ENCODE data around the gene GNAI1.

Gene GNAI1

DNA sequence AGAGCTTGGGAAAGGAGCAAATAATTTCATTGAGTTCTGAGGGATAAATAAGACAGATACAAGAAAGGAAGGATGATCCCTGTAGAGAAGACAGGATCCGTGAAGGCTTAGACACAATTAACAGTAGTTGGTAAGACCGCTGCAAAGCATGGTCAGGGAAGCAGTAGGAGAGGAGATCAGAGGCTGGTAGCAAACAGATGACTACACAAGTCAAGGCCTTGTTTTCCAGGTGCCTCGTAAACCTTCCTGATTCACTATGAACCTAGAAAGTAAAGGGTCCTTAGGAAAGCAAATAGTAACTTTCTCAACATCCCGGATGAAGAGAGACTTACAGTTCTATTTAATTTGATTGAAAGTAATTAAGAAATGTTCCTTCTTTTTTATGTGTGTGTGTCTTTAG lies 118.6 kb downstream of the GNAI1 start:
- no peak for DNase-seq (ENCODE audit: low read depth in 2 of 2)

DNA sequence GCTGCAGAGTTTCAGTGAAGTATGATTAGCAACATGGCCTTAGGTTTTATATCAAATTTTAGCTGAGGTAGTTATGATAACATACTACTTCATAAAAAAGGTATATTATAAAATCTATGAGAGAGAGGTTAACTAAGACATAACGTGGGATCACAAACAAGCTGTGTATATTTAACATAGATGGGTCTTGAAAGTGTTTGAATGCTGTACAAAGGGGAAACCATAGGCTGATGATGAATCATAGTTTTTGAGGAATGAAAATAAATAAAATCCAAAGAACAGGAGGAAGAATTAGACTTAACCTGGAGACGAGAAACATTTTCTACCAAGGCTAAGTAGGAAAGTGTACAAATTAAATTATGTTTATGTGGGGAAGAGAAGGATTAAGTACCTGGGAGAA lies 119.0 kb downstream of the GNAI1 start:
- DNase-seq (ENCODE audit: low read depth in 2 of 2) = no peak

DNA sequence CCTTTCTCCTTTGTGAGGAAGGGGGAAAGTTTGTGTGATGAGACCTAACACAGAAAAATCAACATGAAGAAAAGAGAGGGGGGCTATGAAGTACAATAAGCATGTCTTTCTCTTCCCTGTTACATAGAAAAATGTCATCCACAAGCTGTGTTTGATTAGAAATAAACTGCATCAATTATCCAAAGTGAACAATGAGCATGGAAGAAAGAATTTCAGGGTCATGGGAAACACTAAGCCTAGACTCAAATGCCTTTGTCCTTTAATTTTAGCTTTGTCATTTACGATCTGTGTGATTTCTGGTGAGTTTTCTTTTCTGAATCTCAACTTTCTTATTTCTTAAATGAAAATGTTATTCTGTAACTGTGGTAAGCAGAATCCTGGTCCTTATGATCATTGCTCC lies 121.0 kb downstream of the GNAI1 start:
- DNase-seq (ENCODE audit: low read depth in 2 of 2) = no peak

DNA sequence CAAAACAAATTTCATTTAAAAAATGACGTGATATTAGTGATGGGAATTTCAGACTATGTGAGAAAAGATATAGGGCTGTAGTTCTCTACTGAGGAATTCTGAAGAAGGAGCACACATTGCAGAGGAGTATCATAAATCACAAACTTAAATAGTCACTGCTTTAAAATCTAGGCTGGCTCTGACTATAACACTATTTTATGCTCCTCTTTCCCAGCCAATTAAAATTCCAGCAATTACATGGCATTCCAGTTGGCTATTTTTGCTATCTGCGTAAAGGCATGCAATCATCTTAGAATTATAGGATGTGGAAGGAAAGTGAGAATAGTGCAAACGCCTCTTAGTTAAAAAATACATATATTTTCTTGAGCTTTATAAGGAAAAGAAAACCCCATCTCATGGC lies 123.1 kb downstream of the GNAI1 start:
- no peak for DNase-seq (ENCODE audit: low read depth in 2 of 2)

DNA sequence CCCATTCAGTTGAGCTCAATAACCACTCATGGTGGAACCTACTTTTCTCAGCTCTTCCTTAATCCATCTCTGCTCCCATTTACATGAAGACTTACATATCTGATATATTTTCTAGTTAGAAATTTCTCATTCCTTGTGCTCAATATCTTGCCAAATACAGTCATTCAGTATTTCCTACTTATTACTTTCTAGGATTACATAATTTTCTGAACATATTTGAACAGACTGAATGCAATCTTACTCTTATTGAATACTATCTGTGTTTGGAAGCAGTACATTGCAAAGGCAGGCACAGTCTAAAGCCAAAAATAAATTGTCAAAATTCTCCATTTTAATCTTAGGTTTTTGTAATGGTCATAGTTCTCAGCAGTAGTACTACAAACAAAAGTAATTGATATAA lies 126.0 kb downstream of the GNAI1 start:
- no peak for DNase-seq (ENCODE audit: low read depth in 2 of 2)

DNA sequence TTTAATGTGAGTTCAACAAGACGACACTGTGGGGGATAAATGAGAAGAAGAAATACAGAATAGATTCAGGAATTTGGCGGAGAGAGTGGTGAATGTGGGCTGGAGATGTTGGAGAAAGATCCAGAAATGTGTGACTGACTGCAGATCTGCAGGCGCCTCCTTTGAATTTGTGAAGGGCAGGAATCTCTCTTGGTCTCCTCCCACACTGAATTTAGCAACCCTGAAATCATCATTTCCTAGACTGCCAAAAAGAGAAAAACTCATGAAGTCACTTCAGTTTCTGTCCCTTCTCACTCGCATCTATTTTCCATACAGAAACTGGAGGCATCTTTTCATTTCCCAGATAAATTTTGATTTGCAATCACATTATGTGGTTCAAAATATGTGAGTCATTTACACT lies 128.7 kb downstream of the GNAI1 start:
- no peak for DNase-seq (ENCODE audit: low read depth in 2 of 2)

DNA sequence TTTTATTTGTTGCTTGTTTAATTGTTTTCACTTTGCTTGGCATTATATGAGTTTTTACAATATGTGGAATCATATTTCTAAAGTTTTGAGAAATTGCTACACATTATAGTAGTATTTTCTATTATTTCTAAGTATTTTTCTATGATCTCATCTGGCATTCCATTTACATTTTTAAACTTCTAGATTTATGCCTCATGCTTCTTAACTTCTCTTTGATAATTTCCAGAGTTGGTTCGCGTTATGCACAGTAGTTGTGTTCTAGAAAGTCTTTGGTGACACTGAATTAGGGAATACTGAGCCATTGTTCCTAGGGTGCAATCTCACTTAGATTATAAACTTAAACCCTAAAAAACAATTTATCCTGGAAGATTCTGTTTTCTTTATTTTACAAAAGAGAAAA lies 129.2 kb downstream of the GNAI1 start:
- no peak for DNase-seq (ENCODE audit: low read depth in 2 of 2)

DNA sequence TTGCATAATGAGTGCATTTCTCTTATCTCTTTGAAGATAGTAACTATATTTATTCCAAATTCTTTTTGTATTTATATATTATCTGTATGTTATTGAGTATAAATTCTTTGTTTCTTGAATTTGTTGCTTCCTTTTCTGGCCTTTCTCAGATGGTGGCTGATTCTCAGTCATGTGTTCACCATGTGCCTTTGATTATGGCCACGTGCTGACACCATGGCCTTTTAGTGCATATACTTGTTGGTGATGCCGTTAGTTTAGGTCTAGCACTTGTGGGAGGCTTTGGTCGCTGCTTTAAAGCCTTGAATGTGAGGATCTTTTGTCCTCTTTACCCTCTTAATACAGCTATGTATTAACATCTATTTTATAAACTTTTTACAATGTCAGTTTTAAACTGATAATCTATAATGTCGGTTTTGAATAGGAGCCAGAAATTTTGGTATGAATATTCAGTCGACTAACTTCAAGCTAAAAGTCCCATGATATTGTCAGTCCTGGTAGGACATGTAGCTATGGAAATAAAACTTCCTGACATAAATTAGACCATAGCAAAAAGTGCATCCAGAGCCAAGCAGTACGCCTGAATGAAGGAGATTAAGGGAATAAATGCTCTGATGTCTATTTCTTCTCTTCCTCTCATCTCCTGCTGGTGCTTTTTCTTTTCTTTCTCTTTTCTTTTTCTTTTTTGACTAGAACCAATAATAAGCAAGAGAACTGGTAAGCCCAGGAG lies 130.3 kb downstream of the GNAI1 start:
- no peak for DNase-seq (ENCODE audit: low read depth in 2 of 2)

DNA sequence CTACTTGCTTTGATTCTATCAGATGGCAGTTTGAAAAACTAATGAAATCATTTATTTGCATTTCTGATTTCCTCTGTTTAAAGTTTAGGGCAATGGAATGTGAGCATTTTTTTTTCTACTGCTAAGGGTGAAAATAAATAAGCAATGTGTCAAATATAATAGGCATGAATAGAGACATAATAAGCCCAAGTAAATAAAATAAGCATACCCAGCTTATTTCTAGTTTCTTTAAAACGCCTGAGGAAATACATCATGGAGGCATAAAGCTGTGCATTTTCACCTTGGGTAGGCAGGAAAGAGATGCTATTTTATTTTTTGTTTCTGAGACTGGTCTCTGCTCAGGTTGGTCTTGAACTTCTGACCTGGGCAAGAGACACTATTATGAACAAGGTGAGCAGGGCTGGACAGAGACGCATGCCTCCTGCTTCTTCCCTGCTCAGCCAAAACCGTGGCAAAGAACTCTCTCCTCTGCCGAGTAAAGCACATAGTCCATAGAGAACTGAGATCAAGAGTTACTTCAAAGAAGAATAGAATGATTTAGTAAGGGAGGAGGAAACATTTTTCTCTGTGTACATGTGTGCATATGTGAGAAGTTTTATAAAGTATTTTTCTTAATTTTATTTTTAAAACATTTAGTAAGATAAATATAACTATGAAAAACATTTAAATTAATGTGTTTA lies 138.1 kb downstream of the GNAI1 start:
- no peak for DNase-seq (ENCODE audit: low read depth in 2 of 2)

DNA sequence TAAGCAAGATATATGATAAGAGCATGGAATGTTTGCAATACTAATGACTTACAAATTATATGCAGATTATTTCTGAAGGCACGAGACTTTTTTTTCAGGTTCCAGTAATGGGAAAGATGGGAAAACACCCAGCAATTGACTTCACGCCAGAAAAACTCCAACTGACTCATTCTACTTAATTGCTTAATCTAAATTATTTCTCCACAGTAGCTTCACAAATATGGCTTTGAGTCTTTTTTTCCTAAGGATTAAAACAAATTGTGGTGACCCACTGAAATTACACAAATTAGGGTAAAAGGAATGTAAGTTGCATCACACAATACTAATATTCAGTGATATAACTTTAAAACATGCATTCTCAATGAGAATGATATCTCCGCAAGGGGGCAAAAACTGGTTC lies 138.7 kb downstream of the GNAI1 start:
- no peak for DNase-seq (ENCODE audit: low read depth in 2 of 2)

DNA sequence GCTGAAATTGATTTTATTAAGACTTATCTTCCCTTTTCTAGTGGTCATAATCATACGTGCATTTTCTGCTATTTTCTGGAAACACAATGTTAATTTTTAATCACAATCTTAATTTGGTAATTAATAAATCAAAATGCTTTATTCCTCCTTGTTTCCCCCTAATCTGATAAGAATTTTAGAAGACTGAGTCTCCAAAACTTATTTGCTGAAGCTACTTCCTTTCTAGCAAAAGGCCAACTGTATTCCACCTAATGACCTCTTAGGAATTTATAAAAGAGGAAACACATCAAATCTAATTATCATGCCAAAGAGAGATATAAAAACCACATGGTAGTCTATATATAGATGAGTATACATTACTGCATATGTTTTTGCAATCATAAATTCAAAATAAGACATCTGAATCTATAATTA lies 140.6 kb downstream of the GNAI1 start:
- DNase-seq (ENCODE audit: low read depth in 2 of 2) = no peak
